Measurements from ENCODE around the gene ZNF362. TPM values are rescaled to one million over a fixed set of nuclear protein-coding genes. Genes with fewer than 3 reads are reported as not detected.

The ZNF362 gene
- total and polyA plus RNA-seq, 10 of the 15 experiments (the other 5 are each of a cell fraction or from before 2014, with no cell fraction given) = 0.74 to 22.8 (median 7.4) TPM

DNA sequence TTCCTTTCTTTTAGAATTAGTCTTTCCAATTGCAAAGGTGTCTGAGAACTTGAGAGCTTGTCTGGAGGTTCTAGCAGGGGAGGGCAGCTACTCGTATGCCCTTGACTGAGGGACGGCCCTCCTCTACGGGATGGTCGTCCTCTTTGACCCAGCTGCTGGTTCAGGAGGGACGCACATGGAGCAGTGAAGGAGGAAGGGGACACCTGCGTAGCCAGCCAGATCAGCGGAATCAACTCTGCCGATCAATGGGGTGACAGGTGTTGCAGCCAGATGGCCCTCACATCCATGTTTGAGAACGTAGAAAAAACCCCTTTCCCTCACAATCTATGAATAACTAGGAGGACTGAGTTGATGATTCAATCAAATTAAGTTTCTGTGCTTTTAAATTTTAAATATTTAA is 80.3 kb downstream of the ZNF362 start:
- H3K36me3 ChIP-seq (ENCODE audit: control insufficient read depth in 2 of 2, insufficient read depth in 2 of 2, low read length in 1 of 2) = peaks cover 9 to 18% of the 10 kb centered on the region in 2 experiments
- CTCF ChIA-PET = interaction anchor here (0.6 to 2.7 kb wide), 3 partner anchors 40 to 1375 kb away, joined by 3 to 11 read pairs (median 4); no protein-coding TSS in a partner anchor
- in situ Hi-C loops (cut with MboI) = no loop called here
- intact Hi-C loops (cut with micrococcal nuclease; ENCODE audit: unreplicated experiment) = no loop called here
- H3K9ac ChIP-seq (ENCODE audit: control insufficient read depth, insufficient read depth, low read length) = no peak overlapping the region
- no peaks in the 10 kb centered on the region for H4K20me1 ChIP-seq (ENCODE audit: control insufficient read depth, insufficient read depth)
- H3K79me2 ChIP-seq (ENCODE audit: control insufficient read depth, insufficient read depth, low read length) = peaks cover 36% of the 10 kb centered on the region
- no peak overlapping the region for H3K27ac ChIP-seq (ENCODE audit: control insufficient read depth, insufficient read depth)
- H3K4me3 ChIP-seq = no peak overlapping the region
- no peak overlapping the region for H3K4me2 ChIP-seq (ENCODE audit: control insufficient read depth, insufficient read depth)
- WGBS (ENCODE audit: insufficient coverage, insufficient replicate concordance, low lambda C conversion rate, missing lambda C conversion rate) = 81% methylated on average over 9 of the region's 9 CpGs
- H3K27me3 ChIP-seq (replicated peaks in 1 of 2; ENCODE audit: control insufficient read depth in 2 of 2, insufficient read depth in 2 of 2, low read length in 1 of 2) = no peaks in the 10 kb centered on the region
- peaks cover 7% of the 10 kb centered on the region for H3K4me1 ChIP-seq (ENCODE audit: control insufficient read depth, insufficient read depth, low read length)
- DNase-seq (ENCODE audit: low read depth, low spot score) (no peak), FAIRE-seq (no peak), ATAC-seq (no peak)
- POLR2A ChIA-PET = interaction anchor here (1.3 kb wide), 1 partner anchor 8 kb away, joined by 3 read pairs; no protein-coding TSS in a partner anchor
- SMC1A ChIA-PET (ENCODE audit: uncharacterized antibody, unreplicated experiment) = no interaction called here
- BruUV-seq (replicated peaks) = no TSS peak
- TF ChIP-seq LARP7 (IDR thresholded peaks at IDR 0.05) (no peak), ATF7 (IDR thresholded peaks at IDR 0.05; ENCODE audit: low read depth) (no peak), CBX3 (IDR thresholded peaks at IDR 0.05; ENCODE audit: borderline replicate concordance, low read depth) (no peak), ZNF622 (IDR thresholded peaks at IDR 0.05) (no peak), MXI1 (IDR thresholded peaks at IDR 0.05; ENCODE audit: low read depth, low read length) (no peak), WRNIP1 (IDR thresholded peaks at IDR 0.05; ENCODE audit: borderline replicate concordance, low read depth, low read length) (no peak), EGR1 (IDR thresholded peaks at IDR 0.05; ENCODE audit: borderline replicate concordance in 1 of 2, low read depth in 2 of 2, low read length in 2 of 2) (no peak), FOXK2 (IDR thresholded peaks at IDR 0.05) (no peak), CBFB (IDR thresholded peaks at IDR 0.05; ENCODE audit: low read depth) (no peak), NFIC (IDR thresholded peaks at IDR 0.05; ENCODE audit: low read depth, low read length) (no peak), EZH2 (IDR thresholded peaks at IDR 0.05; ENCODE audit: borderline replicate concordance, control insufficient read depth, low read depth, low read length) (no peak)
- RAD21 ChIA-PET (ENCODE audit: unreplicated experiment) = no interaction called here
- H3K9me3 ChIP-seq (replicated peaks; ENCODE audit: control insufficient read depth, insufficient read depth, low read length) = no peaks in the 10 kb centered on the region
- H2AFZ ChIP-seq (ENCODE audit: control insufficient read depth, low read depth, low read length) = no peak overlapping the region

Data from GM12878 (cell line).